Neural progenitor cell (in vitro differentiated cells): ENCODE measurements around the gene ATF2. TPM values are rescaled to one million over a fixed set of nuclear protein-coding genes. Genes with fewer than 3 reads are reported as not detected.

Source experiments
- DNase-seq: peaks from one replicate; pipeline ENCODE4 v3.0.0-alpha.2; 2016; ENCODE audit warnings: low spot score
- H2AFZ ChIP-seq: fragments of 200-600 bp; sonication (generic); replicated peaks from 2 replicates; pipeline ENCODE4 v1.6.1; 2016; ENCODE audit warnings: antibody characterized with exemption
- H3F3A ChIP-seq: fragments of 200-600 bp; sonication (generic); 2 replicates; pipeline ENCODE4 v1.6.1; 2016; ENCODE audit warnings: antibody characterized with exemption, low read depth
- H3K27ac ChIP-seq: fragments of 200-600 bp; sonication (generic); 2 replicates; pipeline ENCODE4 v1.5.1; 2016; ENCODE audit warnings: mild to moderate bottlenecking
- H3K27me3 ChIP-seq: fragments of 200-600 bp; sonication (generic); 2 replicates; pipeline ENCODE4 v1.6.1; 2016; ENCODE audit warnings: mild to moderate bottlenecking, moderate library complexity
- H3K36me3 ChIP-seq: fragments of 200-600 bp; sonication (generic); 2 replicates; pipeline ENCODE4 v1.5.1; 2016
- H3K4me1 ChIP-seq: fragments of 200-600 bp; sonication (generic); 2 replicates; pipeline ENCODE4 v1.6.1; 2016; ENCODE audit warnings: mixed run types
- H3K4me2 ChIP-seq: fragments of 200-600 bp; sonication (generic); 2 replicates; pipeline ENCODE4 v1.6.1; 2016
- H3K4me3 ChIP-seq: fragments of 200-600 bp; sonication (generic); 2 replicates; pipeline ENCODE4 v1.5.1; 2016
- H3K79me2 ChIP-seq: fragments of 200-600 bp; sonication (generic); 2 replicates; pipeline ENCODE4 v1.6.1; 2016; ENCODE audit warnings: low read depth
- H3K9ac ChIP-seq: fragments of 200-600 bp; sonication (generic); 2 replicates; pipeline ENCODE4 v1.6.1; 2016
- H3K9me3 ChIP-seq: fragments of 200-600 bp; sonication (generic); 2 replicates; pipeline ENCODE4 v1.5.1; 2016; ENCODE audit warnings: low read depth
- H4K20me1 ChIP-seq: fragments of 200-600 bp; sonication (generic); 2 replicates; pipeline ENCODE4 v1.6.1; 2016; ENCODE audit warnings: low read depth
- H3K27ac Mint-ChIP-seq: 3 replicates; pipeline ENCODE4 v1.8.0; 2021; ENCODE audit warnings: mixed read lengths
- H3K27me3 Mint-ChIP-seq: 2 replicates; pipeline ENCODE4 v1.8.0; 2022; ENCODE audit warnings: low read depth, mild to moderate bottlenecking, inconsistent platforms, moderate library complexity, mixed read lengths; ENCODE audit not compliant: insufficient read depth
- H3K36me3 Mint-ChIP-seq: 3 replicates; pipeline ENCODE4 v1.8.0; 2021; ENCODE audit warnings: mixed read lengths
- H3K4me1 Mint-ChIP-seq: 3 replicates; pipeline ENCODE4 v1.8.0; 2021; ENCODE audit warnings: mixed read lengths
- H3K4me3 Mint-ChIP-seq: 3 replicates; pipeline ENCODE4 v1.8.0; 2021; ENCODE audit warnings: mild to moderate bottlenecking, moderate library complexity, mixed read lengths
- H3K9me3 Mint-ChIP-seq: 3 replicates; pipeline ENCODE4 v1.8.0; 2020; ENCODE audit warnings: mixed read lengths
- CTCF ChIP-seq: fragments of 200-600 bp; sonication (generic); IDR thresholded peaks from 2 replicates; pipeline ENCODE4 v1.5.1; 2017; ENCODE audit warnings: antibody characterized with exemption, mild to moderate bottlenecking
- EZH2 ChIP-seq: fragments of 200-600 bp; sonication (generic); IDR thresholded peaks from 2 replicates; pipeline ENCODE4 v1.6.1; 2017; ENCODE audit warnings: antibody characterized with exemption, mild to moderate bottlenecking, moderate library complexity
- EZH2phosphoT487 ChIP-seq: fragments of 200-600 bp; sonication (generic); IDR thresholded peaks from 2 replicates; pipeline ENCODE4 v1.6.1; 2017; ENCODE audit warnings: antibody characterized with exemption
- total RNA-seq: library from RNA; depleted of rRNA; stranded (reverse); fragments of >200 nt; gene quantifications from 2 replicates; pipeline ENCODE4 v1.2.3, GENCODE V29; 2015; ENCODE audit warnings: low replicate concordance

ATF2 gene
- total RNA-seq, 1 donor from 2014 or later: 133 TPM

- TF ChIP-seq EZH2 (no peak), CTCF (no peak), EZH2phosphoT487 (no peak)
- H3K4me1 Mint-ChIP-seq: peaks cover 3% of the 10 kb centered on the region
- H3K36me3 ChIP-seq: peaks cover 16% of the 10 kb centered on the region
Measured at GRCh38 chr2:175151791-175152190, 16.2 kb downstream of the ATF2 start.

GRCh38 chr2:175147186-175147585, 20.8 kb downstream of the ATF2 start:
- Histone ChIP-seq H3K36me3 (peaks cover 19% of the 10 kb centered on the region), H4K20me1 (peaks cover 92% of the 10 kb centered on the region), H3K4me2 (no peak overlapping the region), H2AFZ (no peak overlapping the region), H3K4me3 (no peak overlapping the region), H3K27ac (no peak overlapping the region), H3K79me2 (peaks cover 100% of the 10 kb centered on the region), H3K9me3 (no peaks in the 10 kb centered on the region), H3K4me1 (no peaks in the 10 kb centered on the region), H3K27me3 (no peaks in the 10 kb centered on the region), H3K9ac (no peak overlapping the region), H3F3A (no peaks in the 10 kb centered on the region)
- TF ChIP-seq EZH2: no peak
- no peak for TF ChIP-seq EZH2phosphoT487
- TF ChIP-seq CTCF: no peak
- Mint-ChIP-seq H3K36me3 (peaks cover 36% of the 10 kb centered on the region), H3K27me3 (no peaks in the 10 kb centered on the region), H3K4me1 (peaks cover 3% of the 10 kb centered on the region), H3K4me3 (no peak overlapping the region), H3K27ac (no peak overlapping the region), H3K9me3 (no peaks in the 10 kb centered on the region)
- DNase-seq: no peak

More at GRCh38 chr2:175151791-175152190, 16.2 kb downstream of the ATF2 start:
- H4K20me1 ChIP-seq: peaks cover 86% of the 10 kb centered on the region
- no peaks in the 10 kb centered on the region for H3K4me1 ChIP-seq
- Mint-ChIP-seq H3K9me3 (no peaks in the 10 kb centered on the region), H3K36me3 (peaks cover 33% of the 10 kb centered on the region), H3K27ac (no peak overlapping the region), H3K4me3 (no peak overlapping the region), H3K27me3 (no peaks in the 10 kb centered on the region)
- peaks cover 100% of the 10 kb centered on the region for H3K79me2 ChIP-seq
- H2AFZ ChIP-seq: no peak overlapping the region
- H3K9ac ChIP-seq: no peak overlapping the region
- no peaks in the 10 kb centered on the region for H3F3A ChIP-seq
- no peak overlapping the region for H3K4me2 ChIP-seq
- no peak overlapping the region for H3K27ac ChIP-seq
- DNase-seq: no peak
- H3K27me3 ChIP-seq: no peaks in the 10 kb centered on the region
- H3K4me3 ChIP-seq: no peak overlapping the region
- H3K9me3 ChIP-seq: no peaks in the 10 kb centered on the region

- Histone ChIP-seq H3K36me3 (peaks cover 16% of the 10 kb centered on the region), H3K4me2 (no peak overlapping the region), H3K27ac (no peak overlapping the region), H3F3A (no peaks in the 10 kb centered on the region), H2AFZ (no peak overlapping the region), H3K4me3 (no peak overlapping the region), H3K79me2 (peaks cover 100% of the 10 kb centered on the region), H4K20me1 (peaks cover 94% of the 10 kb centered on the region), H3K9me3 (no peaks in the 10 kb centered on the region), H3K9ac (no peak overlapping the region), H3K4me1 (no peaks in the 10 kb centered on the region), H3K27me3 (no peaks in the 10 kb centered on the region)
- peaks cover 2% of the 10 kb centered on the region for H3K4me1 Mint-ChIP-seq
- no peak overlapping the region for H3K4me3 Mint-ChIP-seq
- TF ChIP-seq EZH2phosphoT487 (no peak), EZH2 (no peak), CTCF (no peak)
- no peaks in the 10 kb centered on the region for H3K27me3 Mint-ChIP-seq
- no peaks in the 10 kb centered on the region for H3K9me3 Mint-ChIP-seq
- H3K27ac Mint-ChIP-seq: no peak overlapping the region
- DNase-seq: no peak
- peaks cover 32% of the 10 kb centered on the region for H3K36me3 Mint-ChIP-seq
Measured at GRCh38 chr2:175143678-175144077, 24.3 kb downstream of the ATF2 start.
